ENCODE results near the gene LHB. TPM values are rescaled to one million over a fixed set of nuclear protein-coding genes. Genes with fewer than 3 reads are reported as not detected.

The LHB gene
- total RNA-seq, 2 donors from 2014 or later: not detected

DNA sequence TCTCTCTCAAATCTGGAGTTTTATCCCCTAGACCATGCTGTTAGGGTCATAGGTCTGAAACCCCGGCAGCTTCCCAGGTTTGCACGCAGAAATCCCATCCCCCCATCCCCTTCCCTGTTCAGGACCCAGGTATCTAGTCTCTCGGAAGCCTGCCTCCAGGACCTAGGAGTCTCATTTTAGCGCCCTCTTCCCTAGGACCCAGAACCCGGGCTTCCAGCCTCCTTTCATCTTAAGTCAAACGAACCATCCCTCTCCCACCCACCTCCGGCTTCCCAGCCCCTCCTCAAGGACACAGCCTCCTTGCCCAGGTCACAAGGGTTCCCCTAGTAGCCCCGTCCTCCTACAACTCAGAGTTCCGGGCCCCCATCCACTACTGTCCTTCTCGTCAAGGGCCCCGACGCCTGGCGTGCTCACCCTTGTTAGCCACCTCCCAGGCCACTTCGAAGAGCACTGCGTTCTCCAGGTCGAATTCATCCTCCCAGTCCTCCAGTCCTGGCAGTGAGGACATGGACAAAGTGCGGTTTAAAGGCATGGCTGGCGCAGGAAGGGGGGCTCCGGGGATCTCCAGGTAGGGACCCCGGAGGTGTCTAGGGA, 24.2 kb downstream of the LHB start:
- peak; percentile 37 for DNase-seq
- Mint-ChIP-seq H3K9me3 (no peaks in the 10 kb centered on the region), H3K27me3 (ENCODE audit: low read depth) (no peaks in the 10 kb centered on the region), H3K4me1 (ENCODE audit: low read depth) (peaks cover 46% of the 10 kb centered on the region), H3K4me3 (peak overlapping the region; percentile 90 to 99), H3K27ac (peak overlapping the region; percentile 34), H3K36me3 (ENCODE audit: insufficient read depth in 2 of 2) (peaks cover 7% of the 10 kb centered on the region in 2 donors)
- no peak for ATAC-seq (replicated peaks in 1 of 2)

DNA sequence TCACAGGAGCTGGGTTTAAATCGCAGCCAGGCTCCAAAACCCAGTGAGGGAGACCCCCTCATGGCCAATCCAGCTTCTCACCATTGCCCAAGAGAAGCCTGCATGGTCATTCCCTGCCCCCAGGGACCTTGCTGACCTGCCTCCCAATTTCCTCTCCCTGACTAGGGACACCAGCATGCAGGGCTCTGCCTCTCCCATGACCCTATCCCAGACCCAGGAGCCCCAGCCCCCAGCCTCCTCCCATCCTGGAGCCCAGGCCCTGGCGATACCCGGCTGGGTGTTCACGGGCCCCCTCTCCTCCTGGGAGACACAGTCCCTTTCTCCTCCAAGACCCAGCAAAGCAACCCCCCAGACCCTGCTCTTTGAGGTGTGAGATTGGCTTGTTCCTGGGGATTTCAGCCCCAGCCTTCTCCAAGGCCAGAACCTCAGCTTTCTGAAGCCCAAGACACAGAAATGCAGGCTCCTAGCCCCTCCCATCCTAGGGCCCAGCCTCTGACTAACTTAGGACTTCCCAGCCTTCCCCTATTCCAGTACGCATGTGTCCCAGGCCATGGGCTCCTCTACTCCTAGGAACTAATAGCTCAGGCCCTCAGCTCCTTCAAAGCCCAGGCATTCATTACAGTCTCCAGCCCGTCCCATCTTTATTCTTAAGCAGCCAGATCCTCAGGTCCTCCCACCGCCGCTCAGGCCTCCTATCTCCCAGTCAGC, 24.9 kb downstream of the LHB start:
- H3K9me3 Mint-ChIP-seq: no peaks in the 10 kb centered on the region
- peak overlapping the region; percentile 34 for H3K27ac Mint-ChIP-seq
- H3K36me3 Mint-ChIP-seq (ENCODE audit: insufficient read depth in 2 of 2): peaks cover 7 to 8% of the 10 kb centered on the region in 2 donors
- ATAC-seq (replicated peaks in 1 of 2) (no peak), DNase-seq (no peak)
- no peaks in the 10 kb centered on the region for H3K27me3 Mint-ChIP-seq (ENCODE audit: low read depth)
- peak overlapping the region; percentile 90 to 99 for H3K4me3 Mint-ChIP-seq
- H3K4me1 Mint-ChIP-seq (ENCODE audit: low read depth): peaks cover 50% of the 10 kb centered on the region

DNA sequence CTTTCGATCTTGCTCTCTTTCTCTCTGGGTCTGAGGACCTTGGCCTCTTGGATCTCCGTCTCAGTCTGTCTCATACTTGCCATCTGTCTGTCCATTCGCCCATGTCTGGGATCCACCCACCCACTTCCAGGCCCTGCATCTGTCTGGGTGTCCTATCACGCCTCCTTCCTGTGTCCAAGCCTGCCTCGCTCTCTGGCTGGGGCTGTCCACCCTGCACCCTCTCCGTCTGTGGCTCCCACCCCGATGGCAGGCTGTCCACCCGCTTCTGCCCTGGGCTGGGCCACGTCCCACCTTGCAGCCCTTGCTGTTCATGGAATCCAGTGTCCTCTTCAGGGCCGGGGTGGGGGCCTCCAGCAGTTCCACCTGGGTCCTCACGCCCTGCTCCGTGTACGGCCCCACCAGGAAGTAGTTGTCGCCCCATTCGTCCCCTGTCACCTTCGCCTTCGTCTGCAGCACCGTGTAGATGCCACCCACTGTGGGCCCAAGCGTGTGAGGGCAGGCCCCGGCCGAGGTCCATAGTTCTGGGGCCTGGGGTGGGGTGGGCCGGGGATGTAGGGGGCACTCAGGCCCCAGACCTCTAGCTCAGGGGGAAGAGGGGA, 25.8 kb downstream of the LHB start:
- Mint-ChIP-seq H3K4me1 (ENCODE audit: low read depth) (peaks cover 51% of the 10 kb centered on the region), H3K36me3 (ENCODE audit: insufficient read depth in 2 of 2) (peaks cover 7 to 8% of the 10 kb centered on the region in 2 donors), H3K9me3 (no peaks in the 10 kb centered on the region), H3K4me3 (no peak overlapping the region), H3K27me3 (ENCODE audit: low read depth) (no peaks in the 10 kb centered on the region), H3K27ac (no peak overlapping the region)
- no peak for ATAC-seq (replicated peaks in 1 of 2)
- no peak for DNase-seq

DNA sequence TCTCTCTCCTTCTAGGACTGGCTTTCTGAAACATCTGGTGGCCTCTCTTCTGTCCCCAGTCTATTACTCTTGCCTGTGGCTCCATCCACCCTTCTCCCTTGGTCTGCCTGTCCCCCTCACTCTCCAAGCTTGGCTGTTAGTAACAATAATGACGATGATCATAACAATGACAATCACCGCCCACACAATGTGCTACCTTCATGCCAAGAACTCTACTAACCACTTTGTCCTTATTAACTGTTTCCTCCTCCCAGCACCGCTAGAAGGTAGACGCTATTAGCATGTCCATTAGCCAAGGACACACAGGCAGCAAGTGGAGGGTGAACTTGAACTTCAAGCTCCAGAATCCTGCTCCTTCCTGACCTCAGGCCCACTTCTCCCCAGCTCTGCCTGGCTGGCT, 26.5 kb downstream of the LHB start:
- Mint-ChIP-seq H3K9me3 (no peaks in the 10 kb centered on the region), H3K4me3 (no peak overlapping the region), H3K27me3 (ENCODE audit: low read depth) (no peaks in the 10 kb centered on the region), H3K27ac (no peak overlapping the region), H3K36me3 (ENCODE audit: insufficient read depth in 2 of 2) (peaks cover 7 to 8% of the 10 kb centered on the region in 2 donors), H3K4me1 (ENCODE audit: low read depth) (peaks cover 49% of the 10 kb centered on the region)
- DNase-seq (no peak), ATAC-seq (replicated peaks in 1 of 2) (no peak)

DNA sequence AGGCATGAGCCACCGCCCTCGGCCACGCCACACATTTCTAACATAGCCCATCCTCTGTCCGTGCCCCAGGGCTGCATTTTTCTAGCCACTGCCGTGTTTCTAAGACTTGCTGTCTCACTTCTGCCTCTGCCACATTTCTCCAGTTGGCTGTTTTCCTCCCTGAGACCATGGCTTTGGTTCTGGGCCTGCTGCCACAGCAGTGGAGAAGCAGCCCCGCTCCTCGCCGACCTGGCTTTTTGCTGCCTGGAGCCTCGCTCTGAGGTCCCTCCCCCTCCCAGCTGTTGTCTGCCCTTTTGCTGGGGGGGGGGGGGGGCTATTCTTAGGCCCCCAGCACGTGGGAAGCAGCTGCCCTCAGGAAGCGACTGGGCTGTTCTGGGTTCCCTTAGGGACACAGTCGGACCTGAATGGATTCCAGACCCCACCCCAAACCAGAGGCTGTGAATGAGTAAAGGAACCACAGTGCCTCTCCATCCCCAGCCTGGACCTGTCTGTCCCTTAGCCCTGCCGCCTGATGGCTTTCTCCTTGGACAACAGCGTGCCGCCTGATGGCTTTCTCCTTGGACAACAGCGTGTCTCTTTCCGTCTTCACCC, 27.1 kb downstream of the LHB start:
- Mint-ChIP-seq H3K36me3 (ENCODE audit: insufficient read depth in 2 of 2) (peaks cover 6 to 7% of the 10 kb centered on the region in 2 donors), H3K4me3 (no peak overlapping the region)

DNA sequence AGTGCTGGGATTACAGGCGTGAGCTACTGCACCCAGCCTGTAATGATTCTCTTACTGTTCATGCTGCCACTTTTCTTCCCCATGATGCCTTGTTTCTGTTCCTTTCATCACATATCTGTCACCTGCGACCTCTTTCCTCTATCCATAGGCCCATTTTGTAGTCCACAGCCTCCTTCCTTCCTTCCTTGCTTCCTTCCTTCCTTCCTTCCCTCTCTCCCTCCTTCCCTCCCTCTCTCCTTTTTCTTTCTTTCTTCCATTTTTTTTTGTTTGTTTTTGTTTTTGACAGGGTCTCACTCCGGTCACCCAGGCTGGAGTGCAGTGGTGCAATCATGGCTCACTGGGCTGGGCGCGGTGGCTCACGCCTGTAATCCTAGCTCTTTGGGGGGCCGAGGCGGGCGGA, 28.0 kb downstream of the LHB start:
- H3K4me1 Mint-ChIP-seq (ENCODE audit: low read depth): peaks cover 34% of the 10 kb centered on the region
- H3K36me3 Mint-ChIP-seq (ENCODE audit: insufficient read depth in 2 of 2): peaks cover 5 to 7% of the 10 kb centered on the region in 2 donors
- ATAC-seq (replicated peaks in 1 of 2): no peak
- H3K4me3 Mint-ChIP-seq: no peak overlapping the region
- no peaks in the 10 kb centered on the region for H3K9me3 Mint-ChIP-seq
- DNase-seq: no peak
- H3K27me3 Mint-ChIP-seq (ENCODE audit: low read depth): no peaks in the 10 kb centered on the region
- H3K27ac Mint-ChIP-seq: no peak overlapping the region

More for the DNA sequence above, 27.1 kb downstream of the LHB start:
- no peak for DNase-seq
- ATAC-seq (replicated peaks in 1 of 2): no peak
- Mint-ChIP-seq H3K27ac (no peak overlapping the region), H3K27me3 (ENCODE audit: low read depth) (no peaks in the 10 kb centered on the region), H3K9me3 (no peaks in the 10 kb centered on the region), H3K4me1 (ENCODE audit: low read depth) (peaks cover 43% of the 10 kb centered on the region)

DNA sequence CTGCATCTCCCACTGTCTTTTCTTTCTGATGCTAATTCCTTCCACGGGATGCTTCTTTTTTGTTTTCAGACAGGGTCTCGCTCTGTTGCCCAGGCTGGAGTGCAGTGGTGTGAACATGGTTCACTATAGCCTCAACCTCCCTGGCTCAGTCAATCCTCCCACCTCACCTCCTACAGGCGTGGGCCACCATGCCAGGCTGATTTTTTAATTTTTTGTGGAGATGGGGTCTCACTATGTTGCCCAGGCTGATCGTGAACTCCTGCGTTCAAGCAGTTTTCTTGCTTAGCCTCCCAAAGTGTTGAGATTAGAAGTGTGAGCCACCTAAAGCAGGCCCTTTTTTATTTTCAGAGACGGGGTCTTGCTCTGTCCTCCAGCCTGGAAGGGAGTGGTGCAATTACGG, 28.6 kb downstream of the LHB start:
- H3K27ac Mint-ChIP-seq: peak overlapping the region; percentile 10
- H3K36me3 Mint-ChIP-seq (ENCODE audit: insufficient read depth in 2 of 2): peaks cover 3 to 5% of the 10 kb centered on the region in 2 donors
- no peak for DNase-seq
- H3K27me3 Mint-ChIP-seq (ENCODE audit: low read depth): no peaks in the 10 kb centered on the region
- no peak overlapping the region for H3K4me3 Mint-ChIP-seq
- no peaks in the 10 kb centered on the region for H3K9me3 Mint-ChIP-seq
- H3K4me1 Mint-ChIP-seq (ENCODE audit: low read depth): peaks cover 30% of the 10 kb centered on the region
- ATAC-seq (replicated peaks in 1 of 2): no peak

DNA sequence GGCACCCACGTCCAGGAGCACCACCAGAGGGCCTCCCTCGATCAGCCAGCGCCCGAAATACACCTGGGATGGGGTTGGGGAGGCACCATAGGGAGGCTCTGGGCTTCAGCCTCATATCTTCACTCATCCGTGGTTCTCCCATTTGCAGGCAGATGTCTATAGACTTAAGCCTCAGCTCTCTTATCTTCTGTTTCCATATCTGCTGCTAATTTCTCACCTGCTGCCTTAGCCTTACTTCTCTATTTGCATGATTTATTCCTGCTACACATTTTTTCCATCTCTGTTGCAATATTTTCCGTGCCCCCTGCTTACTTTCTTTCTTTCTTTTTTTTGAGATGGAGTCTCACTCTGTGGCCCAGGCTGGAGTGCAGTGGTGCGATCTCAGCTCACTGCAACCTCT, 29.6 kb downstream of the LHB start:
- Mint-ChIP-seq H3K36me3 (ENCODE audit: insufficient read depth in 2 of 2) (peaks cover 3 to 5% of the 10 kb centered on the region in 2 donors), H3K4me3 (no peak overlapping the region), H3K27me3 (ENCODE audit: low read depth) (no peaks in the 10 kb centered on the region), H3K4me1 (ENCODE audit: low read depth) (peaks cover 27% of the 10 kb centered on the region), H3K9me3 (no peaks in the 10 kb centered on the region), H3K27ac (no peak overlapping the region)
- ATAC-seq (replicated peaks in 1 of 2): no peak
- DNase-seq: no peak

DNA sequence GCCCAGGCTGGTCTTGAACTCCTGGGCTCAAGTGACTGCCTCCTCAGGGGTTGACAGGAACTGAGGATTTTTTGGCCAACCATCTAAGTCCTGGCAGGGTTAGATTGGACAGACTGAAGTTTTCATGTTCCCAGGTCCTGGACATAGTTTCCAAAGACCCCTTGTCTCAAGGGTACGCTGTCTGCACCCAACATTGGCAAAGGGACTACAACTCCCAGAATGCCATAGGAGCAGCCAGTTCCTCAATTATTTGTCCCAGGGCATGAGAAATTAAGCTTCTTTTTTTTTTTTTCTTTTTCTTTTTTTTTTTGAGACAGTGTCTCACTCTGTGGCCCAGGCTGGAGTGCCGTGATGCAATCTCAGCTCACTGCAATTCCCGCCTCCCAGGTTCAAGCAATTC, 30.7 kb downstream of the LHB start:
- no peaks in the 10 kb centered on the region for H3K27me3 Mint-ChIP-seq (ENCODE audit: low read depth)
- DNase-seq (no peak), ATAC-seq (replicated peaks in 1 of 2) (no peak)
- H3K9me3 Mint-ChIP-seq: no peaks in the 10 kb centered on the region
- no peak overlapping the region for H3K4me3 Mint-ChIP-seq
- H3K4me1 Mint-ChIP-seq (ENCODE audit: low read depth): peaks cover 20% of the 10 kb centered on the region
- no peak overlapping the region for H3K27ac Mint-ChIP-seq
- peaks cover 3 to 5% of the 10 kb centered on the region in 2 donors for H3K36me3 Mint-ChIP-seq (ENCODE audit: insufficient read depth in 2 of 2)

DNA sequence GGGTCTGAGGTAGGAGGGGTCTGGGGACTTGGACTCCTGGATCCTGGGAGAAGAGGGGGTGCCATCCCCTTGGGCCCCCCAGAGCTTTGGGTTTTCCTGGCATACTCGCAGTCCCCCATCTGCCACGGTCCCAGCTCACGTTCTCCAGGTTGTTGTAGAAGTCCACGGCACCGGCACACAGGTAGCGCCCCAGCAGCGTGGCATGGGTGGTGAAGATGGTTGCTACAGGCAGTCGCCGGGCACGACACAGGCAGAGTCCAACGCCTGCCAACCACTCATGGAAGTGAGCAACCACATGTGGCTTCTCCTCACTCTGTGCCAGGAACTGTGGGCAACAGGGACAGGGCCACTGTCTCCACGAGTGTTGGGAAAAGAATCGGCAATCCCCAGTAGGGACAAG, 31.2 kb downstream of the LHB start:
- H3K9me3 Mint-ChIP-seq: no peaks in the 10 kb centered on the region
- no peaks in the 10 kb centered on the region for H3K27me3 Mint-ChIP-seq (ENCODE audit: low read depth)
- ATAC-seq (replicated peaks in 1 of 2) (no peak), DNase-seq (no peak)
- peaks cover 15% of the 10 kb centered on the region for H3K4me1 Mint-ChIP-seq (ENCODE audit: low read depth)
- no peak overlapping the region for H3K27ac Mint-ChIP-seq
- no peak overlapping the region for H3K4me3 Mint-ChIP-seq
- H3K36me3 Mint-ChIP-seq (ENCODE audit: insufficient read depth in 2 of 2): peaks cover 3 to 5% of the 10 kb centered on the region in 2 donors

DNA sequence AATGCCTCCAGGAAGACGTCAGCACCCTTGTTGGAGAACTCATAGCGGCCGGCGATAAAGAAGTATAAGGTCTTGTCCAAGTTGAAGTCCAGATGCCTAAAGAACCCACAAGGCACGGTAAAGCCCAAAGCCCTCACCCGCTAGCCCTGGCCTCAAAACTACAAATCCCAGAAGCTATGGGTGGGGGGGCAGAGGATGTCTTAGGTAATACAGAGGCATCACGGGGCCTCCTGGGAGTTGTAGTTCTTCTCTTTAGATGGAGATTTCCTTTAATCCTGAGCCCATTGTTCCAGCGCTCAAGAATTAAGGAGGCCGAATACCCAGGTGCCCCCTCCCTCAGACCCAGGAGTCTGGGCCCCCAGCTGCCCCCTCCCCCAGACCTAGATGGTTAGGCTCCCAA, 34.6 kb downstream of the LHB start:
- DNase-seq: no peak
- no peak overlapping the region for H3K4me3 Mint-ChIP-seq
- no peaks in the 10 kb centered on the region for H3K27me3 Mint-ChIP-seq (ENCODE audit: low read depth)
- no peaks in the 10 kb centered on the region for H3K9me3 Mint-ChIP-seq
- peaks cover 0 to 4% of the 10 kb centered on the region in 2 donors for H3K36me3 Mint-ChIP-seq (ENCODE audit: insufficient read depth in 2 of 2)
- H3K4me1 Mint-ChIP-seq (ENCODE audit: low read depth): peaks cover 3% of the 10 kb centered on the region
- no peak for ATAC-seq (replicated peaks in 1 of 2)
- no peak overlapping the region for H3K27ac Mint-ChIP-seq

DNA sequence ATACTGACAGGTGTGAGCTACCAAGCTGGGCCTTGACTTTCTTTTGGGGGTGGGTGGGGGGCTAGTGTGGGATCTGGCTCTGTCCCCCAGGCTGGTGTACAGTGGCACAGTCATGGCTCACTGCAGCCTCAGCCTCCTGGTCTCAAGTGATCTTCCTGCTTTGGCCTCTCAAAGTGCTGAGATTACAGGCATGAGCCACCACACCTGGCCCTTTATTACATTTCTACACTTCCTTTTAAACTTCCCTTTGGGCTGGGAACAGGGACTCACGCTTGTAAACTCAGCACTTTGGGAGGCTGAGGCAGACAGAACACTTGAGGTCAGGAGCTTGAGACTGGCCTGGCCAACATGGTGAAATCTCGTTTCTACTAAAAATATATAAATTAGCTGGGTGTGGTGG, 39.8 kb downstream of the LHB start:
- Mint-ChIP-seq H3K9me3 (no peaks in the 10 kb centered on the region), H3K4me3 (no peak overlapping the region), H3K27me3 (ENCODE audit: low read depth) (no peaks in the 10 kb centered on the region), H3K36me3 (ENCODE audit: insufficient read depth in 2 of 2) (peaks cover 2 to 5% of the 10 kb centered on the region in 2 donors), H3K4me1 (ENCODE audit: low read depth) (peaks cover 10% of the 10 kb centered on the region), H3K27ac (no peak overlapping the region)
- DNase-seq: no peak
- ATAC-seq (replicated peaks in 1 of 2): no peak

Data from activated T-cell treated with anti-CD3 and anti-CD28 coated beads, Interleukin-2, amount 50 U/mL, for 72 hours (primary cell).